ENCODE measurements around the gene CIAO3.
A peak's percentile ranks its signal among the peaks of the same experiment; 100 is the strongest.

The CIAO3 gene

GRCh38 chr16:711548-712320 is 29.1 kb downstream of the CIAO3 start:
- DNase-seq (ENCODE audit: low read depth in 2 of 2), result peak; percentile 71 to 73

- no peak for DNase-seq (ENCODE audit: low read depth in 2 of 2)
These were observed 29.7 kb downstream of the CIAO3 start for GRCh38 chr16:711084-711483.

GRCh38 chr16:710500-711075 is 30.2 kb downstream of the CIAO3 start:
- no peak for DNase-seq (ENCODE audit: low read depth in 2 of 2)

GRCh38 chr16:709566-710499 is 31.0 kb downstream of the CIAO3 start:
- no peak for DNase-seq (ENCODE audit: low read depth in 2 of 2)

GRCh38 chr16:708959-709358 is 31.8 kb downstream of the CIAO3 start:
- no peak for DNase-seq (ENCODE audit: low read depth in 2 of 2)

GRCh38 chr16:708019-708418 is 32.8 kb downstream of the CIAO3 start:
- no peak for DNase-seq (ENCODE audit: low read depth in 2 of 2)

- DNase-seq (ENCODE audit: low read depth in 2 of 2), result no peak
These were observed 33.7 kb downstream of the CIAO3 start for GRCh38 chr16:707062-707538.

GRCh38 chr16:706189-707061 is 34.4 kb downstream of the CIAO3 start:
- DNase-seq (ENCODE audit: low read depth in 2 of 2), result no peak

GRCh38 chr16:705431-706188 is 35.2 kb downstream of the CIAO3 start, which contains the start of gene FBXL16:
FBXL16 (minus strand) TSS chr16:705801; CDS start chr16:697405, 8,396 bp downstream.
- no peak for DNase-seq (ENCODE audit: low read depth in 2 of 2)

- DNase-seq (ENCODE audit: low read depth in 2 of 2), result no peak
These were observed 36.0 kb downstream of the CIAO3 start for GRCh38 chr16:704552-705380.

- DNase-seq (ENCODE audit: low read depth in 2 of 2), result no peak
These were observed 36.8 kb downstream of the CIAO3 start for GRCh38 chr16:704047-704446.

- no peak for DNase-seq (ENCODE audit: low read depth in 2 of 2)
These were observed 37.4 kb downstream of the CIAO3 start for GRCh38 chr16:703406-703805.

- no peak for DNase-seq (ENCODE audit: low read depth in 2 of 2)
These were observed 38.5 kb downstream of the CIAO3 start for GRCh38 chr16:702341-702740.

GRCh38 chr16:700684-701584 is 39.9 kb downstream of the CIAO3 start:
- no peak for DNase-seq (ENCODE audit: low read depth in 2 of 2)

- DNase-seq (ENCODE audit: low read depth in 2 of 2), result no peak
These were observed 41.7 kb downstream of the CIAO3 start for GRCh38 chr16:698911-699671.

- DNase-seq (ENCODE audit: low read depth in 2 of 2), result peak; percentile 62 to 64
These were observed 45.3 kb downstream of the CIAO3 start for GRCh38 chr16:695355-696089.

GRCh38 chr16:694863-695354 is 45.9 kb downstream of the CIAO3 start:
- no peak for DNase-seq (ENCODE audit: low read depth in 2 of 2)
